IMR-90 (cell line): ENCODE data around the gene PPP2R1A. TPM values are rescaled to one million over a fixed set of nuclear protein-coding genes. Genes with fewer than 3 reads are reported as not detected.

Experiments
- ATAC-seq: fragments of 200-7000 bp; cut with Tn5 transposase; 2 replicates; pipeline ENCODE4 v1.9.1; 2020; ENCODE audit warnings: low read depth, mild to moderate bottlenecking, moderate library complexity
- BruUV-seq: library from RNA; stranded (reverse); fragments of 400-500 nt; replicated peaks from 2 replicates; lab custom pipeline; 2021; lab: Mats Ljungman, UMichigan
- CTCF ChIA-PET: fragments of 300-600 bp; formaldehyde crosslinking; extraction: SDS; loops from one replicate; lab custom pipeline; 2021; ENCODE audit warnings: antibody characterized with exemption; lab: Yijun Ruan, JAX
- POLR2A ChIA-PET: fragments of 300-600 bp; sonication (Branson Sonifier 250); formaldehyde crosslinking; loops from one replicate; lab custom pipeline; 2022; ENCODE audit warnings: antibody characterized with exemption; ENCODE audit not compliant: unreplicated experiment; lab: Charles Lee
- DNase-seq: peaks from one replicate; pipeline ENCODE4 v3.0.0; 2013
- H2AFZ ChIP-seq: replicated peaks from 2 replicates; pipeline ENCODE3; 2013; ENCODE audit warnings: low read length, mild to moderate bottlenecking; ENCODE audit not compliant: poor library complexity
- H2AK5ac ChIP-seq: 2 replicates; pipeline ENCODE4 v1.6.1; 2013; ENCODE audit warnings: low read depth, low read length, inconsistent platforms
- H2AK9ac ChIP-seq: replicated peaks from 2 replicates; pipeline ENCODE3; 2013; ENCODE audit warnings: mild to moderate bottlenecking, low read depth, low read length, moderate library complexity; ENCODE audit not compliant: poor library complexity
- H2BK120ac ChIP-seq: 2 replicates; pipeline ENCODE4 v1.6.1; 2013; ENCODE audit warnings: low read depth, low read length, inconsistent platforms
- H2BK15ac ChIP-seq: 3 replicates; pipeline ENCODE4 v1.6.1; 2013; ENCODE audit warnings: low read depth, low read length, inconsistent platforms
- H2BK20ac ChIP-seq: 2 replicates; pipeline ENCODE4 v1.6.1; 2013; ENCODE audit warnings: low read depth, mild to moderate bottlenecking, inconsistent platforms, low read length, moderate library complexity
- H2BK5ac ChIP-seq: 2 replicates; pipeline ENCODE4 v1.6.1; 2013; ENCODE audit warnings: mild to moderate bottlenecking, low read depth, low read length, inconsistent platforms; ENCODE audit not compliant: poor library complexity, severe bottlenecking
- H3K14ac ChIP-seq: replicated peaks from 2 replicates; pipeline ENCODE4 v1.6.1; 2013; ENCODE audit warnings: low read depth, low read length, inconsistent platforms
- H3K18ac ChIP-seq: 2 replicates; pipeline ENCODE4 v1.6.1; 2013; ENCODE audit warnings: low read depth, low read length, control low read depth
- H3K23ac ChIP-seq: 2 replicates; pipeline ENCODE4 v1.6.1; 2013; ENCODE audit warnings: low read depth, low read length, inconsistent platforms
- H3K27ac ChIP-seq: 2 replicates; pipeline ENCODE4 v1.5.1; 2013; ENCODE audit warnings: mild to moderate bottlenecking, control low read depth, low read length; ENCODE audit not compliant: insufficient read depth
- H3K27me3 ChIP-seq: 2 replicates; pipeline ENCODE4 v1.6.1; 2013; ENCODE audit warnings: low read length; ENCODE audit not compliant: control insufficient read depth, insufficient read depth
- H3K36me3 ChIP-seq: 2 replicates; pipeline ENCODE4 v1.6.1; 2013; ENCODE audit warnings: low read length, mixed read lengths; ENCODE audit not compliant: control insufficient read depth, insufficient read depth
- H3K4ac ChIP-seq: 2 replicates; pipeline ENCODE4 v1.6.1; 2013; ENCODE audit warnings: low read depth, low read length, inconsistent platforms
- H3K4me1 ChIP-seq: 2 replicates; pipeline ENCODE4 v1.6.1; 2013; ENCODE audit warnings: low read length, mixed read lengths; ENCODE audit not compliant: control insufficient read depth, insufficient read depth
- H3K4me2 ChIP-seq: 2 replicates; pipeline ENCODE4 v1.6.1; 2013; ENCODE audit warnings: low read depth, mild to moderate bottlenecking, control low read depth, low read length, moderate library complexity
- H3K4me3 ChIP-seq: 2 replicates; pipeline ENCODE4 v1.5.1; 2013; ENCODE audit warnings: low read depth, mild to moderate bottlenecking, control low read depth, low read length, moderate library complexity; ENCODE audit not compliant: insufficient read depth
- H3K56ac ChIP-seq: 2 replicates; pipeline ENCODE4 v1.6.1; 2013; ENCODE audit warnings: low read length, inconsistent platforms; ENCODE audit not compliant: insufficient read depth; ENCODE audit errors: extremely low read depth
- H3K79me1 ChIP-seq, 2 experiments: 2 replicates each; pipeline ENCODE4 v1.6.1; 2013; ENCODE audit warnings: low read length in 2 of 2, inconsistent platforms in 1 of 2, low read depth in 1 of 2
- H3K9ac ChIP-seq: 2 replicates; pipeline ENCODE4 v1.6.1; 2013; ENCODE audit warnings: low read depth, low read length, control low read depth
- H3K9me1 ChIP-seq: 2 replicates; pipeline ENCODE4 v1.6.1; 2013; ENCODE audit warnings: low read length, inconsistent platforms; ENCODE audit not compliant: insufficient read depth
- H3K9me3 ChIP-seq: 2 replicates; pipeline ENCODE4 v1.6.1; 2013; ENCODE audit warnings: low read length; ENCODE audit not compliant: control insufficient read depth, insufficient read depth
- H4K20me1 ChIP-seq: 2 replicates; pipeline ENCODE4 v1.6.1; 2013; ENCODE audit warnings: low read length, inconsistent platforms; ENCODE audit not compliant: insufficient read depth
- H4K5ac ChIP-seq: 2 replicates; pipeline ENCODE4 v1.6.1; 2013; ENCODE audit warnings: mild to moderate bottlenecking, low read depth, low read length, control low read depth
- H4K8ac ChIP-seq, 2 experiments: 2 replicates each; pipeline ENCODE4 v1.6.1; 2013; ENCODE audit warnings: low read depth in 2 of 2, low read length in 2 of 2, control low read depth in 1 of 2, inconsistent platforms in 1 of 2
- H4K91ac ChIP-seq: 2 replicates; pipeline ENCODE4 v1.6.1; 2013; ENCODE audit warnings: low read depth, low read length, inconsistent platforms; ENCODE audit not compliant: insufficient read depth
- RFX5 ChIP-seq: IDR thresholded peaks from 2 replicates; pipeline ENCODE4 v1.8.0; 2012; ENCODE audit warnings: low read depth, mild to moderate bottlenecking, low read length, moderate library complexity
- USF2 ChIP-seq: fragments of 150-350 bp; IDR thresholded peaks from 2 replicates; pipeline ENCODE4 v1.6.1; 2017; ENCODE audit warnings: mild to moderate bottlenecking, antibody characterized with exemption, low read length, low read depth
- WGBS, 2 experiments: methylation state at CpG; one replicate each; pipeline versions ENCODE4 v1.1.5 to v1.1.7; 2013; ENCODE audit warnings: missing lambda C conversion rate in 2 of 2; ENCODE audit not compliant: insufficient read length in 1 of 2; ENCODE audit errors: extremely low coverage in 2 of 2; 5-methylcytosine and 5-hydroxymethylcytosine counted together
- dilution Hi-C: fragments of 300-500 bp; cut with HindIII; formaldehyde crosslinking; loops from one replicate; pipeline ENCODE4 v1.14.3; 2018; ENCODE audit warnings: low sequenced_read_pairs; ENCODE audit not compliant: unreplicated experiment
- in situ Hi-C: fragments of 300-500 bp; cut with MboI; formaldehyde crosslinking; loops from 3 replicates; pipeline ENCODE4 v1.14.3; 2019; ENCODE audit warnings: low sequenced_read_pairs, inconsistent platforms, mixed read lengths
- intact Hi-C: fragments of 100-400 bp; cut with micrococcal nuclease; formaldehyde crosslinking; loops from 2 replicates; pipeline ENCODE4 v1.10.0; 2022
- polyA plus RNA-seq, 3 experiments: library from polyadenylated mRNA; depleted of rRNA; stranded (reverse); fragments of >200 nt; gene quantifications; 2 replicates each; pipeline ENCODE4 v1.2.3, GENCODE V29; 2012; ENCODE audit warnings: low replicate concordance in 1 of 3
- total RNA-seq: library from RNA; depleted of rRNA; stranded (reverse); fragments of >200 nt; gene quantifications from 2 replicates; pipeline ENCODE4 v1.2.3, GENCODE V29; 2012
- TF ChIP-seq, protein P1 (sequence below): conservative IDR thresholded peaks from 2 replicates; pipeline ENCODE4 v1.5.1; 2012; ENCODE audit warnings: mild to moderate bottlenecking, low read depth, low read length, improper control_type of control experiment

PPP2R1A gene
- total and polyA plus RNA-seq, 2 of the 4 experiments (the other 2 are of a cell fraction) = 173 to 250 TPM

DNA sequence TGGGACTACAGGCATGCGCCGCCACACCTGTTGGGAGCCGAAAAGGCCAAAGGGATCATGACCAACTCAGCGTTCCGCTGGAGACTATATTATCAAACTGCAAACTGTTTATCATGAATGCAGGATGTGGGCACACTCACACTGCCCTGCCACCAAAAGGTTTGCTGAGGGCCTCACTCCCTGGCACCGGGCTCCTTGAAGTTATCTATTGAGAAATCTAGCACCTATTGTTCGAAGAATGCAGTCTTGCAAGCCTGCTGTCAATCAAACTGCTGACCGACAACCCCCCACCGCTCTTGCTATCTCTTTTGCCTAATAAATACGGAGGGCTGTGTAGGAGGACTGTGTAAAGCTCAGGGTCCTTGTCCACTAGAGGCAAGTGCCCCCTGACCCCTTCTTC, 13.3 kb upstream of the PPP2R1A start:
- Histone ChIP-seq H2AFZ (no peak overlapping the region), H2BK5ac (no peak overlapping the region), H3K27ac (no peak overlapping the region), H3K9me3 (no peaks in the 10 kb centered on the region), H3K14ac (no peak overlapping the region), H3K9ac (no peak overlapping the region), H2BK20ac (no peak overlapping the region), H2AK5ac (no peak overlapping the region), H2BK15ac (no peak overlapping the region), H3K56ac (no peak overlapping the region), H4K91ac (no peak overlapping the region), H3K23ac (no peak overlapping the region), H3K4me2 (no peak overlapping the region), H3K4me1 (no peaks in the 10 kb centered on the region), H3K79me1 (no peaks in the 10 kb centered on the region), H3K9me1 (no peaks in the 10 kb centered on the region), H3K4ac (no peak overlapping the region), H4K8ac (no peak overlapping the region), H3K4me3 (no peak overlapping the region), H4K5ac (no peak overlapping the region), H4K20me1 (no peaks in the 10 kb centered on the region), H3K36me3 (no peaks in the 10 kb centered on the region), H3K18ac (no peak overlapping the region), H2AK9ac (no peak overlapping the region), H2BK120ac (no peak overlapping the region), H3K27me3 (no peaks in the 10 kb centered on the region)
- DNase-seq (no peak), ATAC-seq (no peak)
- WGBS, 2 experiments = 89% methylated on average over 3 of the region's 10 CpGs; no CpG with 5 or more reads in 1 of the 2 experiments
- POLR2A ChIA-PET = no interaction called here
- BruUV-seq = no TSS peak
- CTCF ChIA-PET = no interaction called here
- intact Hi-C loops (no loop called here), in situ Hi-C loops (no loop called here), dilution Hi-C loops (no loop called here)
- no peak for TF ChIP-seq RFX5
- no peak for TF ChIP-seq USF2
- TF ChIP-seq, protein P1, sequence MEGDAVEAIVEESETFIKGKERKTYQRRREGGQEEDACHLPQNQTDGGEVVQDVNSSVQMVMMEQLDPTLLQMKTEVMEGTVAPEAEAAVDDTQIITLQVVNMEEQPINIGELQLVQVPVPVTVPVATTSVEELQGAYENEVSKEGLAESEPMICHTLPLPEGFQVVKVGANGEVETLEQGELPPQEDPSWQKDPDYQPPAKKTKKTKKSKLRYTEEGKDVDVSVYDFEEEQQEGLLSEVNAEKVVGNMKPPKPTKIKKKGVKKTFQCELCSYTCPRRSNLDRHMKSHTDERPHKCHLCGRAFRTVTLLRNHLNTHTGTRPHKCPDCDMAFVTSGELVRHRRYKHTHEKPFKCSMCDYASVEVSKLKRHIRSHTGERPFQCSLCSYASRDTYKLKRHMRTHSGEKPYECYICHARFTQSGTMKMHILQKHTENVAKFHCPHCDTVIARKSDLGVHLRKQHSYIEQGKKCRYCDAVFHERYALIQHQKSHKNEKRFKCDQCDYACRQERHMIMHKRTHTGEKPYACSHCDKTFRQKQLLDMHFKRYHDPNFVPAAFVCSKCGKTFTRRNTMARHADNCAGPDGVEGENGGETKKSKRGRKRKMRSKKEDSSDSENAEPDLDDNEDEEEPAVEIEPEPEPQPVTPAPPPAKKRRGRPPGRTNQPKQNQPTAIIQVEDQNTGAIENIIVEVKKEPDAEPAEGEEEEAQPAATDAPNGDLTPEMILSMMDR = no peak
